Erythroblast (primary cell): ENCODE results near the gene LIMS1.
"Not testable (repeated sequence)": the region's sequence is repeated elsewhere in the genome, so short reads cannot be mapped to it uniquely, and the experiment has no call there.

Source experiments
- DNase-seq, 2 experiments: peaks; one replicate each; lab custom pipeline; 2025; lab: John Stamatoyannopoulos, UW
- GATA1 ChIP-seq: IDR thresholded peaks from 2 replicates; pipeline ENCODE4 v1.6.1; 2011; ENCODE audit warnings: low read depth, mild to moderate bottlenecking, control low read depth, low read length, moderate library complexity
- POLR2A ChIP-seq: IDR thresholded peaks from 2 replicates; pipeline ENCODE4 v1.6.1; 2011; ENCODE audit warnings: mild to moderate bottlenecking, low read length

LIMS1 gene

GRCh38 chr2:108533832-108534583 lies at the start of gene LIMS1:
TSS of gene LIMS1 (plus strand) at chr2:108534470. CDS start at chr2:108534563, 93 bp downstream.
- peak; percentile 81 for TF ChIP-seq POLR2A
- TF ChIP-seq GATA1 = no peak
- DNase-seq = peak; percentile 91 to 94

DNA sequence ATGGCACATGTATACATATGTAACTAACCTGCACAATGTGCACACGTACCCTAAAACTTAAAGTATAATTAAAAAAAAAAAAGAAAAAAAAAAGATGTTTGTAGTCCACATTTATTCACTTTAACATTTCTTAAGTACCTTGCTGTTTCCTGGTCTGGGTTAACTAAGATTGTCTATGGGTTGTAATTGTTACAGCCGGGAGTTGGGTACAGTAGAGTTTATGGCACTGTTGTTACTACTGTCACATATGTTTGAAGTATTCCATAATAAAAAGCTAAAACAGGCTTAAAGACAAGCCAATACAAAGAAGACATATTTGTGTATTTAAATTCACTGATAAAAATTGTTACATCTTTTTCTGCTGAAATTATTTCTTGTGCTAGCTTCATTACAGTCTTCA lies 49.0 kb upstream of the LIMS1 start:
- TF ChIP-seq POLR2A (no peak), GATA1 (no peak)
- DNase-seq = no peak

- no peak for DNase-seq
- TF ChIP-seq GATA1 (no peak), POLR2A (no peak)
These were observed 43.7 kb upstream of the LIMS1 start for GRCh38 chr2:108490506-108491122.

DNA sequence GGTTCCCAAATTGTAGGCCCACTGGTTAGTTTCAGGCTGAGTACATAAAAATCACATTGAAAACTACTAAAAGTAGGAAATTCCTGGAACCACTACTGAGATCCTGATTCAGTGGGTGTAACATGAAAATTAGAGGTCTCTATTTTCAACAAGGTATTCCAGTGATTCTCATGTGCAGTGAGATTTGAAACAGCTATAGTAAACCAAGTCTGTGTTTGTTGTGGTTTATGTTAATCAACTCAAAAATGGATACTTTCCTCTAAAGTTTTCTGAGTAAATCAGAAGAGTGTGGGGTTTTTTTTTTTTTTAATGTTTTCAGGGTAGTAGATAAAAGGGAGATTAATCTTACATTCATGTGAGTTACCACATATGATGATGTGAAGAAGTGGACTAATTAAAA lies 42.4 kb upstream of the LIMS1 start:
- DNase-seq = no peak
- no peak for TF ChIP-seq POLR2A
- TF ChIP-seq GATA1 = no peak

DNA sequence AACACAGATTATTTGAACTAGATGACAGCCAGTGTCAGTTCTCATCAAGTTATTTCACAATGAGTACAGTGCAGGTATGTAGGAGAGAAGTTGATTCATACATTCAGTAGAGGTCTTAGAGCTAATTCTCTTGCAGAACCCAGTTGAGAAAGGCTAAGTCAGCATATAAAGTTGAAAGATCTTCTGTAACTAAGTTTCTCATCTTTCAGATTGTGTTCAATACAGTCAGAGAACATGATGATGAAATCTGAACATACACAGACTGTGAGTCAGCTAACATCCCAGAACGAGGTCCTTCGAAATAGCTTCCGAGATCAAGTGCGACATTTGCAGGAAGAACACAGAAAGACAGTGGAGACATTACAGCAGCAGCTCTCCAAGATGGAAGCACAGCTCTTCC lies 41.9 kb upstream of the LIMS1 start:
- no peak for DNase-seq
- TF ChIP-seq POLR2A = no peak

DNA sequence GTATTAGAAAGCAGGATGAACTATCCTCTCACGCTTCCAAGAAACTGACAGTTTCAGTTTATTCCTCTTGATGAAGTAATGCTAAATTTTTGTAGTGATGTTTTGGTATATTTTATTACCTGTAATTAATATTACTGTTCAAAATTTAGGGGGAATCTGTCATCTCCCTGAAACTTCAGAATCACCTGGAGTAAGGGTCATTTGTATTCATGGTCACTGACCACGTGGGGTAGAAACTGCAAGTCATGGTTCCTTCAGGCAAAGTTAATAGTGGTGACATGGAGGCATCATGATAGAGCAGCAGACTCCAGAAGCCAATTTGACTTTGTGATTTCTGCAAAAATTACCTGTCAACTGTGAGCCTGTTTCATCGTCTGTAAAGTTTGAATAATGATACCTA lies 38.1 kb upstream of the LIMS1 start:
- not testable (repeated sequence) for DNase-seq

DNA sequence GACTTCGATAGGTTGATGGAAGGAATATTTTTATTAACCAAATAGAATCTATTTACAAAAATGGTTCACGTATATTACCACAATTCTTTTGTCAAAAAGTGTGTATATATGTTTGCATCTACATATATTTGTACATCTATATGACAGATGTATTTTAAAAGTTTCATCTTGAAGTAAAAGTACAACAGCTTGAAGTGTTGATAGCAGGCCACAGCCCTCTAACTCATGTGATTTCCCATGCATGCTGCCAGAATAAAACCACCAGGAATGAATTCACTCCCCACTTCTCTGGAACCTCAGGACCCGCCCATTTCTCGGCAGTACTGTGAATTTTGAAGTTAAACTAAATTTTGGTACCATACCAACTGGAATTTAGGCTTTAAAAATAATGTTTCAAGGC lies 26.6 kb upstream of the LIMS1 start:
- DNase-seq = not testable (repeated sequence)

GRCh38 chr2:108512431-108512830 lies 21.8 kb upstream of the LIMS1 start:
- not testable (repeated sequence) for DNase-seq

GRCh38 chr2:108514478-108514877 lies 19.8 kb upstream of the LIMS1 start:
- not testable (repeated sequence) for DNase-seq

GRCh38 chr2:108524688-108525087 lies 9.6 kb upstream of the LIMS1 start:
- DNase-seq = not testable (repeated sequence)

- not testable (repeated sequence) for DNase-seq
These were observed 9.0 kb upstream of the LIMS1 start for GRCh38 chr2:108525258-108525657.

DNA sequence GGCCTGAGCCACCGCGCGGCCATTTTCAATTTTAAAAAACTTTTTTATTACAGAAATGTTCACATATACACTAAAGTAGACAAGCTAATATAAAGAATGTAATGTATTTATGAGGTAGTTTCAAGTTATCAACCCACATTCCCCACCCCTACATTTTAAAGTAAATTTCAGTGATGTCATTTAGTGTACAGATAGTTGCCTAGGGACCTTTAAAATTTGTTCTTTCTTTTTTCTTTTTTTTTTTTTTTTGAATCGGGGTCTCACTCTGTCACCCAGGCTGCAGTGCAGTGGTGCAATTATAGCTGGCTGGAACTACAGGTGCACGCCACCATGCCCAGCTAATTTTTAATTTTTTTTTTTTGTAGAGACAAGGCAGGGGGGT lies 2.6 kb upstream of the LIMS1 start:
- TF ChIP-seq POLR2A = no peak
- TF ChIP-seq GATA1 = no peak
- peak in 1 of 2 experiments; percentile 25 for DNase-seq

- no peak for TF ChIP-seq GATA1
- no peak for TF ChIP-seq POLR2A
- DNase-seq = peak; percentile 70 to 74
These were observed 500 bp downstream of the LIMS1 start for GRCh38 chr2:108534584-108535356.

DNA sequence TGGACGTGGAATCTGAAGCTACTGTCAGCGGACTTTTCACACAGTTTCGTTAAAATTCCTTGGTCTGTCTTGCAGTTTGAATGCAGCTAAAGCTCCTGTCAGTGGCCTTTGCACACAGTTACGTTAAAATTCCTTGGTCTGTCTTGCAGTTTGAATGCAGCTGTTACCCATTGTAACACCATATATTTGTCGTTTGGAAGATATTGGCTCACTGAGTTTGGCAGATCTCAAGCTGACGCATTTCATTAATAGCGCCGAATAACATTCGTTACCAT lies 1.0 kb downstream of the LIMS1 start:
- peak in 1 of 2 experiments; percentile 42 for DNase-seq

DNA sequence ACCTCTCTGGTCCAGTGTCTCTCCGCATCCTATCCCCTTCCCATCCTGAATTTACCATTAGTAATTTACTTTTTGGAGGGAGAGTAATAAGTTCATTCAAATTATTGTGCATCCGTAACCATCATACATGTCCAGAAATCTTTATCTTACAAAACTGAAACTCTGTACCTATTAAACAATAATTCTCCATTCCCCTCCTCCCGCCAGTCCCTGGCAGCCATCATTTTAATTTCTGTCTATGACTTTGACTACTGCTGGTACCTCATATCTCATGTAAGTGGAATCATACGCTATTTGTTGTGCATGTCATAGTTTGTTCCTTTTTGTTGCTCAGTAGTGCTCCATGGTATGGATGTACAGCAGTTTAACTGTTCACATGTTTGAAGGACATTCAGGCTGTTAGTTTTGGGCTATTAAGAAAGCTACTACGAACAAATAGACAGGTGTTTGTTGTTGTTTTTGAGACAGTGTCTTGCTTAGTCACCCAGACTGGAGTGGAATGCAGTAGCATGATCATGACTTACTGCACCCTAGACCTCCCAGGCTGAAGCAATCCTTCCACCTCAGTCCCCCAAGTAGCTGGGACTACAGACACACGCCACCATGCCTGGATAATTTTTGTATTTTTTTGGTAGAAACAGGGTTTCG lies 2.0 kb downstream of the LIMS1 start:
- peak; percentile 32 for DNase-seq
- TF ChIP-seq POLR2A (no peak), GATA1 (no peak)

More for the DNA sequence above, 1.0 kb downstream of the LIMS1 start:
- no peak for TF ChIP-seq GATA1
- no peak for TF ChIP-seq POLR2A
